Inflammatory macrophage (primary cell): ENCODE data around the gene ENKUR.
A peak's percentile ranks its signal among the peaks of the same experiment; 100 is the strongest.
"Not testable (repeated sequence)": the region's sequence is repeated elsewhere in the genome, so short reads cannot be mapped to it uniquely, and the experiment has no call there.

ENCODE experiments used
- DNase-seq, 2 donors: peaks; one replicate each; pipeline ENCODE4 v3.0.0-alpha.2; 2020 to 2022

ENKUR gene

GRCh38 chr10:25018703-25019102 lies 2.7 kb upstream of the ENKUR start:
- no peak for DNase-seq

GRCh38 chr10:25017661-25018060 lies 1.7 kb upstream of the ENKUR start:
- DNase-seq = no peak

- DNase-seq = peak in 1 of 2 donors; percentile 16
Observed at GRCh38 chr10:25017154-25017590, 1.2 kb upstream of the ENKUR start.

- peak; percentile 99 for DNase-seq
Observed at GRCh38 chr10:25016376-25017153, 607 bp upstream of the ENKUR start, which contains the start of gene THNSL1. Gene THNSL1 (plus strand): TSS chr10:25016612. CDS start chr10:25023224, 6,612 bp downstream.

GRCh38 chr10:25014579-25014978 lies 1.4 kb downstream of the ENKUR start:
- no peak for DNase-seq

GRCh38 chr10:25011591-25011990 lies 4.4 kb downstream of the ENKUR start:
- not testable (repeated sequence) for DNase-seq

GRCh38 chr10:24998044-24998443 lies 17.9 kb downstream of the ENKUR start:
- DNase-seq = no peak

GRCh38 chr10:24995072-24995471 lies 20.9 kb downstream of the ENKUR start:
- no peak for DNase-seq

- DNase-seq = no peak
Observed at GRCh38 chr10:24993237-24993958, 22.6 kb downstream of the ENKUR start.

- DNase-seq = no peak
Observed at GRCh38 chr10:24992512-24993133, 23.3 kb downstream of the ENKUR start.

- no peak for DNase-seq
Observed at GRCh38 chr10:24991298-24991697, 24.7 kb downstream of the ENKUR start.

GRCh38 chr10:24989867-24990266 lies 26.1 kb downstream of the ENKUR start:
- no peak for DNase-seq

- DNase-seq = peak; percentile 7 to 27
Observed at GRCh38 chr10:24988831-24989640, 26.9 kb downstream of the ENKUR start.

GRCh38 chr10:24984906-24985305 lies 31.1 kb downstream of the ENKUR start:
- no peak for DNase-seq

GRCh38 chr10:24983946-24984345 lies 32.0 kb downstream of the ENKUR start:
- no peak for DNase-seq

- DNase-seq = no peak
Observed at GRCh38 chr10:24983130-24983529, 32.8 kb downstream of the ENKUR start.

GRCh38 chr10:24982319-24983112 lies 33.4 kb downstream of the ENKUR start:
- no peak for DNase-seq

GRCh38 chr10:24981161-24981710 lies 34.7 kb downstream of the ENKUR start:
- no peak for DNase-seq

GRCh38 chr10:24979685-24980084 lies 36.3 kb downstream of the ENKUR start:
- no peak for DNase-seq

GRCh38 chr10:24974976-24975375 lies 41.0 kb downstream of the ENKUR start:
- DNase-seq = no peak

- DNase-seq = no peak
Observed at GRCh38 chr10:24973163-24973562, 42.8 kb downstream of the ENKUR start.
